HepG2 (cell line): ENCODE data around the gene VSX1. TPM values are rescaled to one million over a fixed set of nuclear protein-coding genes. Genes with fewer than 3 reads are reported as not detected.

Experiments
- E2F5 ChIP-seq: sonication (generic); formaldehyde crosslinking; conservative IDR thresholded peaks from 2 replicates; pipeline ENCODE4 v1.4.0; 2020; ENCODE audit warnings: missing genetic modification reagents
- FOSL2 ChIP-seq: sonication (generic); formaldehyde crosslinking; IDR thresholded peaks from 2 replicates; pipeline ENCODE4 v1.4.0; 2020; ENCODE audit warnings: missing genetic modification reagents
- HMG20A ChIP-seq: IDR thresholded peaks from 2 replicates; pipeline ENCODE4 v1.6.1; 2016; ENCODE audit warnings: borderline replicate concordance
- IKZF1 ChIP-seq: fragments of 450-650 bp; IDR thresholded peaks from 2 replicates; pipeline ENCODE4 v1.7.1; 2016
- RBM22 ChIP-seq: fragments of 200-400 bp; formaldehyde crosslinking; optimal IDR thresholded peaks from 2 replicates; pipeline ENCODE3; 2017; ENCODE audit warnings: mild to moderate bottlenecking, low read length, moderate library complexity
- SALL2 ChIP-seq: sonication (generic); formaldehyde crosslinking; IDR thresholded peaks from 2 replicates; pipeline ENCODE4 v1.8.1; 2023; ENCODE audit warnings: mild to moderate bottlenecking, missing genetic modification reagents, inconsistent platforms
- SOX6 ChIP-seq, 2 experiments: fragments of 450-650 bp in 1 of 2; sonication (generic) in 1 of 2; formaldehyde crosslinking in 1 of 2; IDR thresholded peaks; 2 replicates each; pipeline versions ENCODE4 v1.4.0 to v1.6.1; 2017 to 2020; ENCODE audit warnings: antibody characterized with exemption in 1 of 2, mild to moderate bottlenecking in 1 of 2, missing genetic modification reagents in 1 of 2
- TAF15 ChIP-seq: fragments of 200-400 bp; formaldehyde crosslinking; IDR thresholded peaks from one replicate; pipeline ENCODE4 v1.6.1; 2018; ENCODE audit warnings: mild to moderate bottlenecking, low read depth, low read length; ENCODE audit not compliant: poor library complexity, severe bottlenecking
- WIZ ChIP-seq: sonication (generic); formaldehyde crosslinking; IDR thresholded peaks from 2 replicates; pipeline ENCODE4 v1.5.1; 2020; ENCODE audit warnings: mild to moderate bottlenecking, missing genetic modification reagents
- ZNF251 ChIP-seq: sonication (generic); formaldehyde crosslinking; IDR thresholded peaks from 2 replicates; pipeline ENCODE4 v1.9.0; 2021; ENCODE audit warnings: mild to moderate bottlenecking, missing genetic modification reagents
- ZNF350 ChIP-seq: sonication (generic); formaldehyde crosslinking; IDR thresholded peaks from 2 replicates; pipeline ENCODE4 v1.4.0; 2020; ENCODE audit warnings: mild to moderate bottlenecking, low read depth, missing genetic modification reagents, borderline replicate concordance
- polyA plus RNA-seq, 8 experiments: library from polyadenylated mRNA; depleted of rRNA in 3 of 8; stranded (reverse) in 7 of 8; unstranded in 1 of 8; fragments of >200 nt; fragmentation: Illumina TruSeq in 4 of 8; extraction: Trizol in 4 of 8; gene quantifications; 2 replicates each; pipeline versions ENCODE4 v1.2.1 to v1.2.3, GENCODE V29; 2011 to 2016; ENCODE audit warnings: low read depth in 4 of 8, missing spikeins in 1 of 8, mixed read lengths in 1 of 8; ENCODE audit not compliant: insufficient read depth in 1 of 8
- total RNA-seq, 5 experiments: library from RNA; depleted of rRNA; stranded (reverse); fragments of >200 nt; fragmentation: Illumina TruSeq; extraction: Trizol; gene quantifications; 2 replicates each; pipeline ENCODE4 v1.2.3, GENCODE V29; 2016; ENCODE audit warnings: low read depth in 1 of 5
- TF ChIP-seq, protein P1 (sequence below): sonication (generic); formaldehyde crosslinking; IDR thresholded peaks from 2 replicates; pipeline ENCODE4 v1.4.0; 2020; ENCODE audit warnings: missing genetic modification reagents, borderline replicate concordance
- TF ChIP-seq, protein P2 (sequence below): sonication (generic); formaldehyde crosslinking; IDR thresholded peaks from 2 replicates; pipeline ENCODE4 v1.5.1; 2020; ENCODE audit warnings: mild to moderate bottlenecking, missing genetic modification reagents, moderate library complexity
- TF ChIP-seq, protein P3 (sequence below): sonication (generic); formaldehyde crosslinking; IDR thresholded peaks from 2 replicates; pipeline ENCODE4 v1.4.0; 2020; ENCODE audit warnings: mild to moderate bottlenecking, missing genetic modification reagents

VSX1 gene
- total and polyA plus RNA-seq, 2 of the 13 experiments (the other 11 are each of a cell fraction or from before 2014, with no cell fraction given): 0.04 TPM; not detected in 1

GRCh38 chr20:25046181-25046641, 35.7 kb downstream of the VSX1 start (continued):
- TF ChIP-seq, protein P1, sequence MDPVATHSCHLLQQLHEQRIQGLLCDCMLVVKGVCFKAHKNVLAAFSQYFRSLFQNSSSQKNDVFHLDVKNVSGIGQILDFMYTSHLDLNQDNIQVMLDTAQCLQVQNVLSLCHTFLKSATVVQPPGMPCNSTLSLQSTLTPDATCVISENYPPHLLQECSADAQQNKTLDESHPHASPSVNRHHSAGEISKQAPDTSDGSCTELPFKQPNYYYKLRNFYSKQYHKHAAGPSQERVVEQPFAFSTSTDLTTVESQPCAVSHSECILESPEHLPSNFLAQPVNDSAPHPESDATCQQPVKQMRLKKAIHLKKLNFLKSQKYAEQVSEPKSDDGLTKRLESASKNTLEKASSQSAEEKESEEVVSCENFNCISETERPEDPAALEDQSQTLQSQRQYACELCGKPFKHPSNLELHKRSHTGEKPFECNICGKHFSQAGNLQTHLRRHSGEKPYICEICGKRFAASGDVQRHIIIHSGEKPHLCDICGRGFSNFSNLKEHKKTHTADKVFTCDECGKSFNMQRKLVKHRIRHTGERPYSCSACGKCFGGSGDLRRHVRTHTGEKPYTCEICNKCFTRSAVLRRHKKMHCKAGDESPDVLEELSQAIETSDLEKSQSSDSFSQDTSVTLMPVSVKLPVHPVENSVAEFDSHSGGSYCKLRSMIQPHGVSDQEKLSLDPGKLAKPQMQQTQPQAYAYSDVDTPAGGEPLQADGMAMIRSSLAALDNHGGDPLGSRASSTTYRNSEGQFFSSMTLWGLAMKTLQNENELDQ (CRISPR knock-in tag): no peak
- TF ChIP-seq E2F5 (CRISPR knock-in tag) (no peak), ZNF251 (no peak), FOSL2 (CRISPR knock-in tag) (peak; percentile 26), TAF15 (no peak), SALL2 (CRISPR knock-in tag) (no peak), RBM22 (no peak), ZNF350 (no peak), HMG20A (CRISPR knock-in tag) (0 out of 2 replicates have a peak, but pooled peaks have one; percentile 37), SOX6 (IDR thresholded peaks at IDR 0.05) (no peak), SOX6 (CRISPR knock-in tag; IDR thresholded peaks at IDR 0.05) (peak; percentile 39; the same call in 1 of the 2 replicates), WIZ (no peak), IKZF1 (no peak)
- TF ChIP-seq, protein P2, sequence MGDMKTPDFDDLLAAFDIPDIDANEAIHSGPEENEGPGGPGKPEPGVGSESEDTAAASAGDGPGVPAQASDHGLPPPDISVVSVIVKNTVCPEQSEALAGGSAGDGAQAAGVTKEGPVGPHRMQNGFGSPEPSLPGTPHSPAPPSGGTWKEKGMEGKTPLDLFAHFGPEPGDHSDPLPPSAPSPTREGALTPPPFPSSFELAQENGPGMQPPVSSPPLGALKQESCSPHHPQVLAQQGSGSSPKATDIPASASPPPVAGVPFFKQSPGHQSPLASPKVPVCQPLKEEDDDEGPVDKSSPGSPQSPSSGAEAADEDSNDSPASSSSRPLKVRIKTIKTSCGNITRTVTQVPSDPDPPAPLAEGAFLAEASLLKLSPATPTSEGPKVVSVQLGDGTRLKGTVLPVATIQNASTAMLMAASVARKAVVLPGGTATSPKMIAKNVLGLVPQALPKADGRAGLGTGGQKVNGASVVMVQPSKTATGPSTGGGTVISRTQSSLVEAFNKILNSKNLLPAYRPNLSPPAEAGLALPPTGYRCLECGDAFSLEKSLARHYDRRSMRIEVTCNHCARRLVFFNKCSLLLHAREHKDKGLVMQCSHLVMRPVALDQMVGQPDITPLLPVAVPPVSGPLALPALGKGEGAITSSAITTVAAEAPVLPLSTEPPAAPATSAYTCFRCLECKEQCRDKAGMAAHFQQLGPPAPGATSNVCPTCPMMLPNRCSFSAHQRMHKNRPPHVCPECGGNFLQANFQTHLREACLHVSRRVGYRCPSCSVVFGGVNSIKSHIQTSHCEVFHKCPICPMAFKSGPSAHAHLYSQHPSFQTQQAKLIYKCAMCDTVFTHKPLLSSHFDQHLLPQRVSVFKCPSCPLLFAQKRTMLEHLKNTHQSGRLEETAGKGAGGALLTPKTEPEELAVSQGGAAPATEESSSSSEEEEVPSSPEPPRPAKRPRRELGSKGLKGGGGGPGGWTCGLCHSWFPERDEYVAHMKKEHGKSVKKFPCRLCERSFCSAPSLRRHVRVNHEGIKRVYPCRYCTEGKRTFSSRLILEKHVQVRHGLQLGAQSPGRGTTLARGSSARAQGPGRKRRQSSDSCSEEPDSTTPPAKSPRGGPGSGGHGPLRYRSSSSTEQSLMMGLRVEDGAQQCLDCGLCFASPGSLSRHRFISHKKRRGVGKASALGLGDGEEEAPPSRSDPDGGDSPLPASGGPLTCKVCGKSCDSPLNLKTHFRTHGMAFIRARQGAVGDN: peak; percentile 69
- TF ChIP-seq, protein P3, sequence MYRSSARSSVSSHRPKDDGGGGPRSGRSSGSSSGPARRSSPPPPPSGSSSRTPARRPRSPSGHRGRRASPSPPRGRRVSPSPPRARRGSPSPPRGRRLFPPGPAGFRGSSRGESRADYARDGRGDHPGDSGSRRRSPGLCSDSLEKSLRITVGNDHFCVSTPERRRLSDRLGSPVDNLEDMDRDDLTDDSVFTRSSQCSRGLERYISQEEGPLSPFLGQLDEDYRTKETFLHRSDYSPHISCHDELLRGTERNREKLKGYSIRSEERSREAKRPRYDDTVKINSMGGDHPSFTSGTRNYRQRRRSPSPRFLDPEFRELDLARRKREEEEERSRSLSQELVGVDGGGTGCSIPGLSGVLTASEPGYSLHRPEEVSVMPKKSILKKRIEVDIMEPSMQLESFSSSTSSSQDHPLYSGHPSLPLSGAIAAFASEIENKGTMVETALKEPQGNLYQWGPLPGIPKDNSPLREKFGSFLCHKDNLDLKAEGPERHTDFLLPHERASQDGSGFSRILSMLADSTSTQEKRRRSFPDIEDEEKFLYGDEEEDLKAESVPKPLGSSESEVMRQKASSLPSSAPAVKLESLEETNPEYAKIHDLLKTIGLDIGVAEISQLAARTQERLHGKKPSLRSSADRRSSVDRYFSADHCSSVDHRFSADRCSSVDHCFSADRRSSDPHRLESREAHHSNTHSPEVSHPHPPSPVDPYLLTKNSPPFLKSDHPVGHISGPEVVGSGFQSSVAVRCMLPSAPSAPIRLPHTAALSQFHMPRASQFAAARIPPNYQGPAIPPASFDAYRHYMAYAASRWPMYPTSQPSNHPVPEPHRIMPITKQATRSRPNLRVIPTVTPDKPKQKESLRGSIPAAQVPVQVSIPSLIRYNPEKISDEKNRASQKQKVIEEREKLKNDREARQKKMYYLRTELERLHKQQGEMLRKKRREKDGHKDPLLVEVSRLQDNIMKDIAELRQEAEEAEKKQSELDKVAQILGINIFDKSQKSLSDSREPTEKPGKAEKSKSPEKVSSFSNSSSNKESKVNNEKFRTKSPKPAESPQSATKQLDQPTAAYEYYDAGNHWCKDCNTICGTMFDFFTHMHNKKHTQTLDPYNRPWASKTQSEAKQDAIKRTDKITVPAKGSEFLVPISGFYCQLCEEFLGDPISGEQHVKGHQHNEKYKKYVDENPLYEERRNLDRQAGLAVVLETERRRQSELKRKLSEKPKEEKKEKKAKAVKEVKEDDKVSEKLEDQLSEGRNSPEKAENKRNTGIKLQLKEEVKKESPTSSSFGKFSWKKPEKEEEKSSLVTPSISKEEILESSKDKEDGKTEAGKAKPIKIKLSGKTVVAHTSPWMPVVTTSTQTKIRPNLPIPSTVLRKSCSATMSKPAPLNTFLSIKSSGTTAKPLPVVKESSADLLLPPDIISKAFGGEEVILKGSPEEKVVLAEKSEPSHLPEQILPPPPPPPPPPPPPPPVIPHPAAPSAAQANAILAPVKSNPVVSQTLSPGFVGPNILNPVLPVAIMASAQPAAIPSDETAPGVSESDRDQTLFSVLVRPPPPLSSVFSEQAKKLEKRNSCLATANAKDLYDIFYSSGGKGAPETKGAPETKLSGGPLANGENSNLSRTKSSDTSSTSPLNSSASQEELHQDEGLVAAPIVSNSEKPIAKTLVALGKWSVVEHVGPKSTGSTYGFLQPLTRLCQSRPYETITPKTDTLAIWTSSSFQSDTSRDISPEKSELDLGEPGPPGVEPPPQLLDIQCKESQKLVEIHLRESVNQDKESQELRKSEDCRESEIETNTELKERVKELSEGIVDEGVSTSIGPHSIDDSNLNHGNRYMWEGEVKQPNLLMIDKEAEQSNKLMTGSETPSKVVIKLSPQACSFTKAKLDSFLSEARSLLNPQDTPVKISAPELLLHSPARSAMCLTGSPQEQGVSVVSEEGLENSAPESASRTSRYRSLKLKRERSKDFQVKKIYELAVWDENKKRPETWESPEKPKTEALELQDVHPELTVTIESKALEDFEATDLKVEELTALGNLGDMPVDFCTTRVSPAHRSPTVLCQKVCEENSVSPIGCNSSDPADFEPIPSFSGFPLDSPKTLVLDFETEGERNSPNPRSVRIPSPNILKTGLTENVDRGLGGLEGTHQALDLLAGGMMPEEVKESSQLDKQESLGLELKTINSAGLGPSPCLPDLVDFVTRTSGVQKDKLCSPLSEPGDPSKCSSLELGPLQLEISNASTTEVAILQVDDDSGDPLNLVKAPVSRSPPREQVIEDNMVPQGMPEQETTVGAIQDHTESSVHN (CRISPR knock-in tag): no peak
